LNCaP clone FGC (cell line): ENCODE measurements around the gene DKK3.

Experiments
- DNase-seq: peaks from one replicate; pipeline ENCODE4 v3.0.0-alpha.2; 2011; ENCODE audit warnings: low read depth
- H3K4me3 ChIP-seq: 2 replicates; pipeline ENCODE4 v1.5.1; 2011; ENCODE audit warnings: mild to moderate bottlenecking, low read depth, low read length, control low read depth
- TF ChIP-seq, protein P1 (sequence below): IDR thresholded peaks from 2 replicates; pipeline ENCODE4 v1.5.1; 2012; ENCODE audit warnings: mild to moderate bottlenecking; ENCODE audit not compliant: control insufficient read depth, insufficient read depth; ENCODE audit errors: extremely low read depth

The DKK3 gene

GRCh38 chr11:11993839-11994238 lies 14.6 kb downstream of the DKK3 start:
- TF ChIP-seq, protein P1, sequence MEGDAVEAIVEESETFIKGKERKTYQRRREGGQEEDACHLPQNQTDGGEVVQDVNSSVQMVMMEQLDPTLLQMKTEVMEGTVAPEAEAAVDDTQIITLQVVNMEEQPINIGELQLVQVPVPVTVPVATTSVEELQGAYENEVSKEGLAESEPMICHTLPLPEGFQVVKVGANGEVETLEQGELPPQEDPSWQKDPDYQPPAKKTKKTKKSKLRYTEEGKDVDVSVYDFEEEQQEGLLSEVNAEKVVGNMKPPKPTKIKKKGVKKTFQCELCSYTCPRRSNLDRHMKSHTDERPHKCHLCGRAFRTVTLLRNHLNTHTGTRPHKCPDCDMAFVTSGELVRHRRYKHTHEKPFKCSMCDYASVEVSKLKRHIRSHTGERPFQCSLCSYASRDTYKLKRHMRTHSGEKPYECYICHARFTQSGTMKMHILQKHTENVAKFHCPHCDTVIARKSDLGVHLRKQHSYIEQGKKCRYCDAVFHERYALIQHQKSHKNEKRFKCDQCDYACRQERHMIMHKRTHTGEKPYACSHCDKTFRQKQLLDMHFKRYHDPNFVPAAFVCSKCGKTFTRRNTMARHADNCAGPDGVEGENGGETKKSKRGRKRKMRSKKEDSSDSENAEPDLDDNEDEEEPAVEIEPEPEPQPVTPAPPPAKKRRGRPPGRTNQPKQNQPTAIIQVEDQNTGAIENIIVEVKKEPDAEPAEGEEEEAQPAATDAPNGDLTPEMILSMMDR, result no peak
- H3K4me3 ChIP-seq, result no peak overlapping the region
- DNase-seq, result no peak

- TF ChIP-seq, protein P1, result no peak
- DNase-seq, result no peak
Observed at GRCh38 chr11:11992257-11993212, 15.9 kb downstream of the DKK3 start.

GRCh38 chr11:11989774-11990744 lies 18.4 kb downstream of the DKK3 start:
- TF ChIP-seq, protein P1, result no peak
- DNase-seq, result no peak
- no peak overlapping the region for H3K4me3 ChIP-seq

More at GRCh38 chr11:11992257-11993212, 15.9 kb downstream of the DKK3 start:
- no peak overlapping the region for H3K4me3 ChIP-seq

GRCh38 chr11:11988681-11989261 lies 19.7 kb downstream of the DKK3 start:
- H3K4me3 ChIP-seq, result no peak overlapping the region
- no peak for DNase-seq
- TF ChIP-seq, protein P1, result no peak

- DNase-seq, result no peak
- TF ChIP-seq, protein P1, result no peak
- H3K4me3 ChIP-seq, result no peak overlapping the region
Observed at GRCh38 chr11:11988099-11988651, 20.3 kb downstream of the DKK3 start.

DNA sequence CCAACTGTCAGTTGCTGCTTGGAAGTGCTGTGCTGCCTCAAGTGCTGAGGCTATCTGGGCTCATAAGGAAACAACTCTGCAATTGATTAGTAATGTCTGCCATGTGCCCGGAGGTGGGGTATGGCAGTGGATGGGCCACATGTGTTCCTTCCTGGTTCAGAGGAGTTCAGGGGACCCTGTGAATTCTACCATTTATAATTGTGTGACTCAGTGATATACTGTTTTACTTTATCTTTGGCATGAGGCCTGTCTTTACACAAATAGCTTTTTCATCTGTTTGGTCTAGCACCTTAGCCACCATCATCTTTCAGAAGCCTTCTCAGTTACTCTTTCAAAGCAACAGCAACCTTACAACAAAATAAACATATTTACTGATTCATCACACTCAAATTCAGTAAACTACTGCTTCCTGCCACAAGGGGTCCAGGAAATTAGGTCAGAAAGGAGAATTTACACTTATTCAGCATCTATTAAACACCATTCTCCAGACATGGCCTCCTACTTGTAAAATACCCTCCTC lies 20.9 kb downstream of the DKK3 start:
- DNase-seq, result no peak
- TF ChIP-seq, protein P1, result no peak
- H3K4me3 ChIP-seq, result no peak overlapping the region
